ENCODE data around the gene RBM4B.

The RBM4B gene

GRCh38 chr11:66698491-66698890 is 20.8 kb upstream of the RBM4B start:
- in situ Hi-C loops (cut with HindIII; ENCODE audit: low sequenced_read_pairs): no loop called here
- no peak overlapping the region for H3K4me3 ChIP-seq (ENCODE audit: low read depth, low read length)
- TF ChIP-seq CTCF (IDR thresholded peaks at IDR 0.05; ENCODE audit: low read depth, low read length, missing control alignments): no peak

GRCh38 chr11:66697988-66698387 is 20.3 kb upstream of the RBM4B start:
- in situ Hi-C loops (cut with HindIII; ENCODE audit: low sequenced_read_pairs): no loop called here
- TF ChIP-seq CTCF (IDR thresholded peaks at IDR 0.05; ENCODE audit: low read depth, low read length, missing control alignments): no peak
- no peak overlapping the region for H3K4me3 ChIP-seq (ENCODE audit: low read depth, low read length)
- DNase-seq (ENCODE audit: low read depth): no peak

More at GRCh38 chr11:66698491-66698890, 20.8 kb upstream of the RBM4B start:
- no peak for DNase-seq (ENCODE audit: low read depth)

- in situ Hi-C loops (cut with HindIII; ENCODE audit: low sequenced_read_pairs): no loop called here
- no peak overlapping the region for H3K4me3 ChIP-seq (ENCODE audit: low read depth, low read length)
- no peak for TF ChIP-seq CTCF (IDR thresholded peaks at IDR 0.05; ENCODE audit: low read depth, low read length, missing control alignments)
- DNase-seq (ENCODE audit: low read depth): no peak
These were observed 18.5 kb upstream of the RBM4B start for GRCh38 chr11:66696146-66696545.

- H3K4me3 ChIP-seq (ENCODE audit: low read depth, low read length): no peak overlapping the region
- in situ Hi-C loops (cut with HindIII; ENCODE audit: low sequenced_read_pairs): no loop called here
- TF ChIP-seq CTCF (IDR thresholded peaks at IDR 0.05; ENCODE audit: low read depth, low read length, missing control alignments): peak; percentile 99
- peak; percentile 98 for DNase-seq (ENCODE audit: low read depth)
These were observed 17.1 kb upstream of the RBM4B start for GRCh38 chr11:66694732-66695207.

- H3K4me3 ChIP-seq (ENCODE audit: low read depth, low read length): no peak overlapping the region
- in situ Hi-C loops (cut with HindIII; ENCODE audit: low sequenced_read_pairs): no loop called here
- TF ChIP-seq CTCF (IDR thresholded peaks at IDR 0.05; ENCODE audit: low read depth, low read length, missing control alignments): no peak
- no peak for DNase-seq (ENCODE audit: low read depth)
These were observed 16.3 kb upstream of the RBM4B start for GRCh38 chr11:66694056-66694410.

GRCh38 chr11:66693356-66694055 is 15.8 kb upstream of the RBM4B start:
- in situ Hi-C loops (cut with HindIII; ENCODE audit: low sequenced_read_pairs): no loop called here
- no peak for DNase-seq (ENCODE audit: low read depth)
- H3K4me3 ChIP-seq (ENCODE audit: low read depth, low read length): no peak overlapping the region
- TF ChIP-seq CTCF (IDR thresholded peaks at IDR 0.05; ENCODE audit: low read depth, low read length, missing control alignments): no peak

Measured in astrocyte of the cerebellum (primary cell).